BE2C (cell line): ENCODE results near the gene LTB4R.

Experiments used
- DNase-seq: peaks from one replicate; pipeline ENCODE4 v3.0.0-alpha.2; 2020
- H3K27me3 ChIP-seq: fragments of 250-450 bp; sonication (Bioruptor Pico); 2 replicates; pipeline ENCODE4 v1.5.1; 2020; ENCODE audit warnings: mild to moderate bottlenecking
- H3K36me3 ChIP-seq: fragments of 250-450 bp; sonication (Bioruptor Pico); 2 replicates; pipeline ENCODE4 v1.5.1; 2020; ENCODE audit warnings: mild to moderate bottlenecking
- H3K4me1 ChIP-seq: fragments of 250-450 bp; sonication (Bioruptor Pico); 2 replicates; pipeline ENCODE4 v1.5.1; 2020
- H3K4me3 ChIP-seq: 2 replicates; pipeline ENCODE4 v1.5.1; 2011; ENCODE audit warnings: low read depth, low read length
- H3K9me3 ChIP-seq: fragments of 250-450 bp; sonication (Bioruptor Pico); 2 replicates; pipeline ENCODE4 v1.5.1; 2020
- CTCF ChIP-seq: IDR thresholded peaks from 2 replicates; pipeline ENCODE4 v1.5.1; 2012; ENCODE audit warnings: mild to moderate bottlenecking, low read depth, low read length

The LTB4R gene

GRCh38 chr14:24355009-24355408, 43.7 kb downstream of the LTB4R start:
- no peak for TF ChIP-seq CTCF
- no peak for DNase-seq
- H3K36me3 ChIP-seq: no peaks in the 10 kb centered on the region
- peaks cover 35% of the 10 kb centered on the region for H3K27me3 ChIP-seq
- H3K4me1 ChIP-seq: no peaks in the 10 kb centered on the region
- H3K4me3 ChIP-seq: no peak overlapping the region
- no peaks in the 10 kb centered on the region for H3K9me3 ChIP-seq

- DNase-seq: no peak
- H3K4me1 ChIP-seq: no peaks in the 10 kb centered on the region
- peaks cover 23% of the 10 kb centered on the region for H3K27me3 ChIP-seq
- H3K9me3 ChIP-seq: no peaks in the 10 kb centered on the region
- no peak overlapping the region for H3K4me3 ChIP-seq
- no peak for TF ChIP-seq CTCF
- H3K36me3 ChIP-seq: no peaks in the 10 kb centered on the region
These were observed 44.9 kb downstream of the LTB4R start for GRCh38 chr14:24356208-24356607.

- Histone ChIP-seq H3K27me3 (no peaks in the 10 kb centered on the region; the same call in 1 of the 2 replicates), H3K36me3 (no peaks in the 10 kb centered on the region), H3K4me1 (no peaks in the 10 kb centered on the region), H3K9me3 (no peaks in the 10 kb centered on the region), H3K4me3 (no peak overlapping the region)
- DNase-seq: no peak
- no peak for TF ChIP-seq CTCF
These were observed 49.0 kb downstream of the LTB4R start for GRCh38 chr14:24360281-24360680.

GRCh38 chr14:24361326-24361725, 50.0 kb downstream of the LTB4R start:
- Histone ChIP-seq H3K27me3 (no peaks in the 10 kb centered on the region; the same call in 1 of the 2 replicates), H3K4me1 (no peaks in the 10 kb centered on the region), H3K36me3 (no peaks in the 10 kb centered on the region), H3K9me3 (no peaks in the 10 kb centered on the region), H3K4me3 (no peak overlapping the region)
- no peak for TF ChIP-seq CTCF
- no peak for DNase-seq

GRCh38 chr14:24362241-24362960, 51.1 kb downstream of the LTB4R start:
- Histone ChIP-seq H3K4me3 (no peak overlapping the region), H3K36me3 (no peaks in the 10 kb centered on the region), H3K9me3 (no peaks in the 10 kb centered on the region), H3K27me3 (no peaks in the 10 kb centered on the region; the same call in 1 of the 2 replicates), H3K4me1 (no peaks in the 10 kb centered on the region)
- DNase-seq: no peak
- no peak for TF ChIP-seq CTCF

- no peak for DNase-seq
- H3K9me3 ChIP-seq: no peaks in the 10 kb centered on the region
- TF ChIP-seq CTCF: no peak
- H3K36me3 ChIP-seq: no peaks in the 10 kb centered on the region
- no peak overlapping the region for H3K4me3 ChIP-seq
- H3K27me3 ChIP-seq: no peaks in the 10 kb centered on the region; the same call in 1 of the 2 replicates
- H3K4me1 ChIP-seq: no peaks in the 10 kb centered on the region
These were observed 52.1 kb downstream of the LTB4R start for GRCh38 chr14:24363401-24363800.
